Duodenal mucosa (tissue), 2 donors: ENCODE data around the gene SMYD1.
"Not testable (repeated sequence)": the region's sequence is repeated elsewhere in the genome, so short reads cannot be mapped to it uniquely, and the experiment has no call there.

Experiments used
- H3K27ac ChIP-seq: one replicate; pipeline ENCODE4 v1.7.0; 2013; ENCODE audit warnings: low read depth, low read length
- H3K27me3 ChIP-seq, 2 donors: one replicate each; pipeline ENCODE4 v1.7.0; 2013; ENCODE audit warnings: low read length in 2 of 2, control low read depth in 1 of 2; ENCODE audit not compliant: insufficient read depth in 2 of 2, control insufficient read depth in 1 of 2
- H3K36me3 ChIP-seq, 2 donors: one replicate each; pipeline ENCODE4 v1.7.0; 2013; ENCODE audit warnings: low read length in 2 of 2, control low read depth in 1 of 2; ENCODE audit not compliant: insufficient read depth in 2 of 2, control insufficient read depth in 1 of 2
- H3K4me1 ChIP-seq, 2 donors: one replicate each; pipeline ENCODE4 v1.7.0; 2013; ENCODE audit warnings: low read length in 2 of 2, control low read depth in 1 of 2; ENCODE audit not compliant: insufficient read depth in 2 of 2, control insufficient read depth in 1 of 2
- H3K4me3 ChIP-seq, 2 donors: one replicate each; pipeline ENCODE4 v1.7.0; 2013; ENCODE audit warnings: low read length in 2 of 2, low read depth in 1 of 2
- H3K9ac ChIP-seq, 2 donors: one replicate each; pipeline ENCODE4 v1.7.0; 2013; ENCODE audit warnings: low read length in 2 of 2, low read depth in 1 of 2
- H3K9me3 ChIP-seq, 2 donors: one replicate each; pipeline ENCODE4 v1.7.0; 2013; ENCODE audit warnings: low read length in 2 of 2, control low read depth in 1 of 2; ENCODE audit not compliant: control insufficient read depth in 1 of 2

The SMYD1 gene

DNA sequence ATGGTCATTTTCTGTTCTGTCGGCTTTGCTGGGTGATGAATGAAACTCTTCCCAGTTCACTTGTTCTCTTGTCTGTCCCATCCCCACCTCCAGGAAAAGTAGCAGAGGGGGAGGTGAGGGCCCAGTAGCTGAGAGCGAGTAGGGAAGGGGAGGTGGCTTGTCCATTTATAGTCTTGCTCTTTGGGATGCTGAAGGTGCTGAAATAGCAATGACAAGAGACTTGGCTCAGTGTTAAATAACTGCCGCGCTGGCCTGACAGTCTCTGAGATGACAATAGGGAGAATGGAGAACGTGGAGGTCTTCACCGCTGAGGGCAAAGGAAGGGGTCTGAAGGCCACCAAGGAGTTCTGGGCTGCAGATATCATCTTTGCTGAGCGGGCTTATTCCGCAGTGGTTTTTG is at the start of gene SMYD1:
SMYD1 (plus strand) TSS at position 228 of the 400 bp plus-strand sequence; CDS start at position 268, 40 bp downstream.
- Histone ChIP-seq H3K9me3 (no peaks in the 10 kb centered on the region), H3K4me1 (no peaks in the 10 kb centered on the region), H3K9ac (no peak within 1 kb of the TSS), H3K27ac (no peak within 1 kb of the TSS), H3K4me3 (no peak within 1 kb of the TSS), H3K36me3 (no peaks in the 10 kb centered on the region), H3K27me3 (no peaks in the 10 kb centered on the region)

DNA sequence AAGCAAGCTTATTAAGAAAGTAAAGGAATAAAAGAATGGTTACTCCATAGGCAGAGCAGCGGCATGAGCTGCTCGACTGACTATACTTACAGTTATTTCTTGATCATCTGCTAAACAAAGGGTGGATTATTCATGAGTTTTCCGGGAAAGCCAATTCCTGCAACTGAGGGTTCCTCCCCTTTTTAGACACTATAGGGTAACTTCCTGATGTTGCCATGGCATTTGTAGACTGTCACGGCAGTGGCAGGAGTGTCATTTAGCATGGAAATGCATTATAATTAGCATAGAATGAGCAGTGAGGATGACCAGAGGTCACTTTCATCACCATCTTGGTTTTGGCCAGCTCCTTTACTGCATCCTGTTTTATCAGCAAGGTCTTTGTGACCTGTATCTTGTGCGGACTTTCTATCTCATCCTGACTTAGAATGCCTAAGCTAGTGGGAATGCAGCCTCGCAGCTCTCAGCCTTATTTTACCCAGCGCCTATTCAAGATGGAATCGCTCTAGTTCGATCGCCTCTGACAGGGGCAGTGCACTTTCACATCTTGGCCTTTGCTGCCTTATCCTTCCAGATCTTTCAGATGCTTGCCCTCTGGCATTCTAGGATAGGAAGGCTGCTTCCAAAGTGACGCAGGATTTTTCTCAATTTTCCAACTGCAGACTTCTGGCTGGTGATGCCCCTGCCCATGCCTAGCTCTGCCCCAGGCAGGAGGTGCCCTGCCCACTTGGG is 49.4 kb upstream of the SMYD1 start:
- not testable (repeated sequence) for H3K9ac ChIP-seq, H3K27ac ChIP-seq, H3K4me1 ChIP-seq, H3K9me3 ChIP-seq, H3K4me3 ChIP-seq, H3K27me3 ChIP-seq, H3K36me3 ChIP-seq

GRCh38 chr2:88018909-88019308 is 48.7 kb upstream of the SMYD1 start:
- Histone ChIP-seq H3K4me3 (no peak overlapping the region), H3K9me3 (no peaks in the 10 kb centered on the region), H3K27ac (no peak overlapping the region), H3K36me3 (no peaks in the 10 kb centered on the region), H3K27me3 (no peaks in the 10 kb centered on the region), H3K4me1 (peaks cover 6 to 8% of the 10 kb centered on the region in 2 donors), H3K9ac (no peak overlapping the region)

DNA sequence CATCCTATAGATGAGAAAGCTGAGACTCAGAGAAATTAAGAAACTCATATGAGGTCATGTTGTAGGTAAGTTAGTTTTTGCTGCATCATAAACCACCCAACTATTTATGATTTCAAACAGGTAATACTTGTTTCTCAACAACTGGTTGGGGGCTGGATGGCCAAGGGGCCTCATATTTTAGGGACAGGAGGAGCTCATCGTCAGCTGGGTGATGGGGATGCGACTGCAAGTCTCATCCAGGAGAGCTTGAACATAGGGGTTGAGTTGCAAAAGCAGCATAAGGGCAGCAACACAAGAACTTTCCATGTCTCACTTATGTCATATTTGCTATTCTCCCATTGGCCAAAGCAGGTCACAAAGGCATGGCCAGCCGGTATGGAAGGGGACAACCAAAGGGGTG is 47.6 kb upstream of the SMYD1 start:
- H3K4me1 ChIP-seq = peaks cover 6 to 8% of the 10 kb centered on the region in 2 donors
- no peak overlapping the region for H3K27ac ChIP-seq
- no peak overlapping the region for H3K9ac ChIP-seq
- H3K4me3 ChIP-seq = no peak overlapping the region
- H3K27me3 ChIP-seq = no peaks in the 10 kb centered on the region
- H3K9me3 ChIP-seq = no peaks in the 10 kb centered on the region
- no peaks in the 10 kb centered on the region for H3K36me3 ChIP-seq

DNA sequence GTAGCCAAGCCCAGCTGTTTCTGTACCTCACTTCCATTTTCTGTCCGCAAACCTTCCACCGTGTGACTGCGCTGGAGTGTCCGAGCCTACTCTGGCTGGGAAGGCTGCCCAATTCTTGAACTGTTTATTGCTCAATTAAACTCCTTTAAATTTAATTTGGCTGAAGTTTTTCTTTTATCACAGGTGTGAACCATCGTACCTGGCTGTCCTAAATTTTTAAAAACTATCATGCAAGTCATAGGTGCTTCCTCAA is 45.0 kb upstream of the SMYD1 start:
- H3K36me3 ChIP-seq = peaks cover 0 to 3% of the 10 kb centered on the region in 2 donors
- no peaks in the 10 kb centered on the region for H3K27me3 ChIP-seq
- peaks cover 2 to 4% of the 10 kb centered on the region in 2 donors for H3K4me1 ChIP-seq
- no peak overlapping the region for H3K4me3 ChIP-seq
- no peak overlapping the region for H3K9ac ChIP-seq
- H3K9me3 ChIP-seq = no peaks in the 10 kb centered on the region
- H3K27ac ChIP-seq = no peak overlapping the region

DNA sequence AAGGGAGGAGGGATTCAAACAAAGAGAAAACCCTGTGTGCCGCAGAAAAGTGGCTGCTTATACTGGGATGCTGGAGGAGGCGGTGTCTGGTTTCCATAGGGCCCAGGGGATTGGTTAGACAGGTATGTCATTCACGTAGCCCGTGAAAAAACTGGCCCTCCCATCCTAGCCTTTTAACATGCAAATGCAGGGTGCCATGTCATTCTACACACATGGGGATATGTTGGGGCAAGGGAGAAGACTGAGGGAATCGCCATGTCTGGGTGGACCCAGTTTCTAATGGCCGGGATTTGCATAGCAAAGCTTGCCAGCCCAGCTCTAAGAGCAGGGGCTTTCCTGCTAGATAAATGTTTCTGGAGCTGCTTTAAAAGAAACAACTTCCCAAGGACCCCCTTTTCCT is 43.1 kb upstream of the SMYD1 start:
- peaks cover 6 to 15% of the 10 kb centered on the region in 2 donors for H3K36me3 ChIP-seq
- H3K4me1 ChIP-seq = no peaks in the 10 kb centered on the region
- no peak overlapping the region for H3K4me3 ChIP-seq
- no peaks in the 10 kb centered on the region for H3K9me3 ChIP-seq
- H3K9ac ChIP-seq = no peak overlapping the region
- H3K27me3 ChIP-seq = no peaks in the 10 kb centered on the region
- H3K27ac ChIP-seq = no peak overlapping the region

DNA sequence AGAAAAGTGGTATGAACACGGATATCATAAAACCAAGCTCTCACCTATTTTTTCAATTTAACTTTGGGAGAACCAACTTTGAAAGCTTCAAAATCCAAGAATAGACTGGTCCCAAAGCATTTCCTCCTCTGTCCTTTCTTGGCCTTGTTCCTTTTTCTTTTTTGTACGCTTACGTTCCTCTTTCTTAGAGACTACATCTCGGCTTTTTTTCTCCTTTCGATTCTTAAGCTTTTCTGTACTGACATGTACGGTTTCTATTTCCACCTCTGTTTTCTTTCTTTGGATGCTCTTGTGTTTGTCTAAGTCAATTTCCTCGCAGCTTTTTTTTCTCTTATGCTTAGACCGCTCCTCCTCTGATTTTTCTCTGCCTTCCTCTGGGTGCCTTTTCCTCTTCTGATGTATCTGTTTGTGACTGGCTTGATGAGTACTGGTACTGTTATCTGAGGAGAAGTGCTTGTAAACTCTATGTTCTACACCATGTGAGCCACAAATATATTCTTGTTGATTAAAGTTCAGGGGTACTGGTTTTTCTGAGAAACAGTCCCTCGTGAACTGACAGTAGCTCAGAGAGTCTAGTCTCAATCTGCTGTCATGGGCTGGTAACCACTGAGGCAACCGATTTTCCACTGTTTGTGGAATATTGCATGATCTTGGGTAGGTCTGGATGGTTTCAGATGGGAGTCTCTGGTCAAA is 39.8 kb upstream of the SMYD1 start:
- Histone ChIP-seq H3K9ac (no peak overlapping the region), H3K4me3 (no peak overlapping the region), H3K36me3 (peaks cover 6 to 25% of the 10 kb centered on the region in 2 donors), H3K9me3 (no peaks in the 10 kb centered on the region), H3K27me3 (no peaks in the 10 kb centered on the region), H3K27ac (no peak overlapping the region), H3K4me1 (no peaks in the 10 kb centered on the region)

GRCh38 chr2:88028931-88029330 is 38.7 kb upstream of the SMYD1 start:
- H3K9me3 ChIP-seq = no peaks in the 10 kb centered on the region
- H3K27me3 ChIP-seq = no peaks in the 10 kb centered on the region
- H3K36me3 ChIP-seq = peaks cover 6 to 33% of the 10 kb centered on the region in 2 donors
- no peak overlapping the region for H3K9ac ChIP-seq
- no peak overlapping the region for H3K4me3 ChIP-seq
- no peaks in the 10 kb centered on the region for H3K4me1 ChIP-seq
- no peak overlapping the region for H3K27ac ChIP-seq

- Histone ChIP-seq H3K36me3 (peaks cover 10 to 48% of the 10 kb centered on the region in 2 donors), H3K4me1 (no peaks in the 10 kb centered on the region), H3K4me3 (no peak overlapping the region), H3K27ac (no peak overlapping the region), H3K27me3 (no peaks in the 10 kb centered on the region), H3K9ac (no peak overlapping the region), H3K9me3 (no peaks in the 10 kb centered on the region)
These were observed 35.4 kb upstream of the SMYD1 start for GRCh38 chr2:88032070-88032702.

DNA sequence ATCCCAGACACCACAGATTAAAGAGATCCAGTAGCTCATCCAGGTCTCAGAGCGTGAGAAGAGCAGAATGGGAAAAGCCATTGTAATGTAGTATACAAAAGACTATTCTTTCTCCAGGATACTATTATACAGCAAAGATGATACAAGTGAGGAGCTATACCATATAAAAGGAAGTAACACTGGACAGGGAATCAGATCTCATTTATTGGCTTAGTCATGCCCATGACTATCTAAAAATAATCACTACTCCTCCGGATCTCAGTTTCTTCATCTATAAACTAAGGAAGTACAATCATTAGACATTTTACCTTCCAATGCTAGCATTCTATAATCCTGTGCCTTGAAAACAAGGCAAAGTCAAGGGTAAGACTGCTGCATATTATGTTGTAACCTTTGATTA is 31.4 kb upstream of the SMYD1 start:
- Histone ChIP-seq H3K9me3 (no peaks in the 10 kb centered on the region), H3K4me3 (no peak overlapping the region), H3K36me3 (peaks cover 7 to 27% of the 10 kb centered on the region in 2 donors), H3K4me1 (no peaks in the 10 kb centered on the region), H3K9ac (no peak overlapping the region), H3K27ac (no peak overlapping the region), H3K27me3 (no peaks in the 10 kb centered on the region)
